Upper lobe of right lung (tissue), 1 donor: ENCODE measurements around the gene PNPLA3. TPM values are rescaled to one million over a fixed set of nuclear protein-coding genes. Genes with fewer than 3 reads are reported as not detected.

ENCODE experiments used
- ATAC-seq: fragments of 200-7000 bp; cut with Tn5 transposase; one replicate; pipeline ENCODE4 v1.9.1; 2020; ENCODE audit warnings: mild to moderate bottlenecking, moderate library complexity
- DNase-seq: peaks from one replicate; pipeline ENCODE4 v3.0.0-alpha.2; 2020
- H3K27ac ChIP-seq: fragments of 200-600 bp; one replicate; pipeline ENCODE4 v1.8.0; 2022
- H3K27me3 ChIP-seq: fragments of 200-600 bp; one replicate; pipeline ENCODE4 v1.8.0; 2022; ENCODE audit warnings: mild to moderate bottlenecking
- H3K36me3 ChIP-seq: fragments of 200-600 bp; one replicate; pipeline ENCODE4 v1.8.0; 2022
- H3K4me1 ChIP-seq: fragments of 200-600 bp; one replicate; pipeline ENCODE4 v1.8.0; 2022
- H3K4me3 ChIP-seq: fragments of 200-600 bp; one replicate; pipeline ENCODE4 v1.8.0; 2022; ENCODE audit warnings: mild to moderate bottlenecking
- H3K9me3 ChIP-seq: fragments of 200-600 bp; one replicate; pipeline ENCODE4 v1.8.0; 2022
- CTCF ChIP-seq: fragments of 200-600 bp; IDR thresholded peaks from one replicate; pipeline ENCODE4 v1.8.0; 2022; ENCODE audit warnings: antibody characterized with exemption
- intact Hi-C: fragments of 100-400 bp; cut with DNase I; formaldehyde crosslinking; loops from one replicate; pipeline ENCODE4 v1.11.0; 2022
- total RNA-seq: library from RNA; stranded (reverse); fragmentation: NEBNext Ultra II Directional; extraction: Animal tissue kit (Norgen Biotek cat#: 25700); gene quantifications from one replicate; pipeline ENCODE4 v1.2.1, GENCODE V29; 2021
- donor health status: DM: no; HTN: yes; CAD: no; lungs with severe emphysema.

The PNPLA3 gene
- total RNA-seq, 1 donor from 2014 or later, result 3.7 TPM

DNA sequence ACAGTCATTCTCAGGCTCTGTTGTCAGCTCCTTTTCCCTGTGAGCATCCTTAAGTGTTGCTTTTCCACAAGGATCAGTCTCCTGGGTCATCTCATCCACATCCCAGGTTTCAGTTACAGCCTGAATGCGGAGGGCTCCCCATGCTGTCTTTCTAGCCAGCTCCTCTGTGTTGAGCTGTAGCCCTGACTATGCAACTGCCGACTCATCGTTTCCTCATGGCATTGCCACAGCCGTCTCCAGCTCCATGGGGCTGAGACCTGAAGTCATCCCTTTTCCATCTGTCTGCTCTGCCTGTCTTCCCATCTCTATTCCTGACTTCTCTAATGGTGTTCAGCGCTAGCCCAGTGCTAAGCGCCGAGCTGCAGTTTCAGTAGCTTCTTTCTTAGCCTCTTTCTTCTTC is 43.5 kb downstream of the PNPLA3 start:
- H3K27ac ChIP-seq, result no peak overlapping the region
- TF ChIP-seq CTCF, result no peak
- H3K27me3 ChIP-seq, result no peaks in the 10 kb centered on the region
- no peaks in the 10 kb centered on the region for H3K9me3 ChIP-seq
- ATAC-seq (no peak), DNase-seq (no peak)
- intact Hi-C loops, result no loop called here
- H3K4me1 ChIP-seq, result no peaks in the 10 kb centered on the region
- peaks cover 84% of the 10 kb centered on the region for H3K36me3 ChIP-seq
- no peak overlapping the region for H3K4me3 ChIP-seq

DNA sequence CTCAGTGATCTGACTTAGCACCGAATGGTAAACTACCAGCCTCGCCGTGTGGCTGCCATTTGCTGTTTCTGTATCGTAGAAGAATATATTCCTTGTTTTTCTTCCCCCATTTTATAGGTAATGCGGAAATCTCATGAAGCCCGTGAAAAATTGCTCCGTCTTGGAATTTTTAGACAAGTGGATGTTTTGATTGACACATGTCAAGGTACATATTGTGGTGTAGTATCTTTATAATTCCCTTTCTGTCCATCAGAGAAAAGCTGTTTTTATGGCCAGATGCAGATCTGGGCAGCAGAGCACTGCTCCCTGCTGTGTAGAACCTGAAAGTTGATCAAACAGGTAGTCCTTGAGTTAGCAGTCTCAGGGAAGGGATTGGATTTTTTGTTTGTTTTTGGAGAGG is 45.0 kb downstream of the PNPLA3 start:
- DNase-seq (no peak), ATAC-seq (no peak)
- H3K4me1 ChIP-seq, result no peaks in the 10 kb centered on the region
- H3K4me3 ChIP-seq, result no peak overlapping the region
- no peaks in the 10 kb centered on the region for H3K9me3 ChIP-seq
- no peak overlapping the region for H3K27ac ChIP-seq
- H3K27me3 ChIP-seq, result no peaks in the 10 kb centered on the region
- no peak for TF ChIP-seq CTCF
- intact Hi-C loops, result no loop called here
- peaks cover 95% of the 10 kb centered on the region for H3K36me3 ChIP-seq

DNA sequence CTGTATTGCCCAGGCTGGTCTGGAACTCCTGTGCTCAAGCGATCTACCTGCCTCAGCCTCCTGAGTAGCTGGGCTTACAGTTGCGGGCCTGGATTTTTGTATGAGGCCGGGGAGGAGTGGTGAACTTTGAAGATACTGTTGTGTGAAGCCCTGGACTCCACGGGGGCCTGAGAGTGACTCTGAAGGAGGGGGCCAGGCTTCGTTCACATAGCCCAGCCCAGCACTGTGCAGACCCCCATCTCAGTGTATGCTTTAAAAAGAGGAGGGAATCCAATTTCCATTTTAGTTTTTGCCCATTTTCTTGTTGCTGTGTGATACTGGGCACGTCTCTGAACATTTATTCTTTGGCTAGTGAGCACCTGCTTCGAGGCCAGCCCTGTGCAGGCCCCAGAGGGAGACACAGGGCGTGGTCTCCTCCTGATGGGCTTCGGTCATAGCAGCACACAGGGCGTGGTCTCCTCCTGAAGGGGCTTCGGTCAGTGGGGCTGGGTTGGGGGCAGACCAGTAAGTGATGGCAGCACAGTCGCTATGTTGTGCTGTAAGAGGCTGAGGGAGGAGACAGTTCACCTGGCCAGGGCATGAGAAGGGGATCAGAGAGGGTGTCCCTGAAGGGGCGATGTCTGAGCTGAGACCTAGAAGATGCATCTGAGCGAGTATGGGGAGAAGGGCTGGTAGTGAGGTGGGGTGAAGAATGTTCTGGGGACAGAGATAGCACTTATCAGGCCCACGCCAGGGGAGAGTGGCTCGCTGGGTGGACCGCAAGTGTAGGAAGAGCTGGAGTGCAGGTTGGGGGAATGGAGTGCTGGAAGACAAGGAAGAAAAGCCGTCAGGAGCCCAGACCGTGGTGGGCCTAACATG is 45.6 kb downstream of the PNPLA3 start:
- DNase-seq, result no peak
- TF ChIP-seq CTCF, result no peak
- no peak for ATAC-seq

GRCh38 chr22:43969989-43970755 is 46.6 kb downstream of the PNPLA3 start:
- H3K4me1 ChIP-seq, result no peaks in the 10 kb centered on the region
- no peak for TF ChIP-seq CTCF
- H3K27ac ChIP-seq, result no peak overlapping the region
- no peak for DNase-seq
- peaks cover 95% of the 10 kb centered on the region for H3K36me3 ChIP-seq
- no peaks in the 10 kb centered on the region for H3K27me3 ChIP-seq
- no peak overlapping the region for H3K4me3 ChIP-seq
- H3K9me3 ChIP-seq, result no peaks in the 10 kb centered on the region
- intact Hi-C loops, result no loop called here
- ATAC-seq, result no peak

More for the DNA sequence above, 45.6 kb downstream of the PNPLA3 start:
- intact Hi-C loops, result no loop called here
- Histone ChIP-seq H3K4me1 (no peaks in the 10 kb centered on the region), H3K4me3 (no peak overlapping the region), H3K36me3 (peaks cover 95% of the 10 kb centered on the region), H3K27ac (no peak overlapping the region), H3K9me3 (no peaks in the 10 kb centered on the region), H3K27me3 (no peaks in the 10 kb centered on the region)

DNA sequence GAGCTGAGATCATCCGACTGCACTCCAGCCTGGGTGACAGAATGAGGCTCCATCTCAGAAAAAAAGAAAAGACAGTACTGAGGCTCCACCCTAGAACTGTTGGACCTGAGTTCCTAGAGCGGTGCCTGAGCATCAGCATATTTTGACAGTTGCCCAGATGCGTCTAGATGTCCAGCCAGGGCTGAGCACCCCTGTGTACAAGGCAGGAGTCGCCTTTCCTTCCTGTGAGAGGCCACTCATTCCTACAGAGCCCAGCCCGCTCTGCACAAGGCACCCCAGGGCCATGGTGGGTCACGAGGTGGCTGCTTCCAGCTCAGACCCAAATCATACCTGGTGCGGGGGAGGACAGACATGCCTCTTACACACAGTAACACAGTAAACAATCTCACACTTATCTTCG is 47.5 kb downstream of the PNPLA3 start:
- intact Hi-C loops, result no loop called here
- Histone ChIP-seq H3K27ac (no peak overlapping the region), H3K4me3 (no peak overlapping the region), H3K27me3 (no peaks in the 10 kb centered on the region), H3K9me3 (no peaks in the 10 kb centered on the region), H3K36me3 (peaks cover 97% of the 10 kb centered on the region), H3K4me1 (no peaks in the 10 kb centered on the region)
- no peak for DNase-seq
- ATAC-seq, result no peak
- TF ChIP-seq CTCF, result no peak
